ENCODE measurements around the gene HSF2BP.

DNA sequence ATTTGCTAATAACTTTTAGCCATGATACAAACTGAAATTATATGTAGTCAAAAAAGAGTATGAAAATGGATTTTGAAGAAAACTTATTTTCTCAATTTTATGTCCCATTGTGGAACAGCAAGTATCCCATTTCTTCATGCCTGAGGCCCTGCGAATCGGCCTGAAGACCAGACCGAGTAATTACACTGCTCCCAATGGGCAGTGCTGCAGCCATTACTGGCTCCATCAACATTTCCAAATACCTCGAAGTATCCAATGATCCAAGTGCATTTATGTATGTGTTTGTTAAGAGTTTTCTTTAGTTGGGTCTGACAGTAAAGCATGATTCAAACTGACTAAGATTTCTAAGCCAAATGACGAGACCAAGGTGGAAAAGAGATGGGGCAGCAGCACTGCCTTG lies 44.4 kb downstream of the HSF2BP start:
- TF ChIP-seq CTCF (IDR thresholded peaks at IDR 0.05; ENCODE audit: insufficient read depth, low read length) (no peak), SPI1 (IDR thresholded peaks at IDR 0.05; ENCODE audit: borderline replicate concordance, low read depth) (no peak), GABPA (IDR thresholded peaks at IDR 0.05; ENCODE audit: low read depth) (no peak)

Data from HL-60 (cell line).